Measurements from ENCODE around the gene ABHD2. TPM values are rescaled to one million over a fixed set of nuclear protein-coding genes. Genes with fewer than 3 reads are reported as not detected.

The ABHD2 gene
- total RNA-seq, 1 donor from 2014 or later = 202 TPM

GRCh38 chr15:89058876-89059405, 29.3 kb upstream of the ABHD2 start:
- no peak for TF ChIP-seq CTCF (IDR thresholded peaks at IDR 0.05)
- Histone ChIP-seq H3K27ac (no peak overlapping the region), H3K4me3 (no peak overlapping the region), H3K36me3 (no peaks in the 10 kb centered on the region), H3K9me3 (no peaks in the 10 kb centered on the region), H3K27me3 (ENCODE audit: low read depth) (no peaks in the 10 kb centered on the region), H3K4me1 (peaks cover 6% of the 10 kb centered on the region)
- intact Hi-C loops (cut with DNase I) = loop anchor here (10.0 kb wide), 1 partner anchor 116 kb away; no protein-coding TSS in a partner anchor
- ATAC-seq = no peak
- DNase-seq = no peak

- no peak for TF ChIP-seq CTCF (IDR thresholded peaks at IDR 0.05)
- H3K27ac ChIP-seq = no peak overlapping the region
- no peak for ATAC-seq
- no peak overlapping the region for H3K4me3 ChIP-seq
- H3K9me3 ChIP-seq = peaks cover 17% of the 10 kb centered on the region
- H3K36me3 ChIP-seq = no peaks in the 10 kb centered on the region
- DNase-seq = no peak
- intact Hi-C loops (cut with DNase I) = no loop called here
- H3K27me3 ChIP-seq (ENCODE audit: low read depth) = no peaks in the 10 kb centered on the region
- peaks cover 7% of the 10 kb centered on the region for H3K4me1 ChIP-seq
Observed at GRCh38 chr15:89066280-89066679, 22.0 kb upstream of the ABHD2 start.

- intact Hi-C loops (cut with DNase I) = no loop called here
- Histone ChIP-seq H3K4me3 (no peak overlapping the region), H3K27ac (no peak overlapping the region), H3K27me3 (ENCODE audit: low read depth) (no peaks in the 10 kb centered on the region), H3K4me1 (peaks cover 12% of the 10 kb centered on the region), H3K9me3 (peaks cover 17% of the 10 kb centered on the region), H3K36me3 (no peaks in the 10 kb centered on the region)
- ATAC-seq = no peak
- no peak for TF ChIP-seq CTCF (IDR thresholded peaks at IDR 0.05)
- DNase-seq = no peak
Observed at GRCh38 chr15:89067751-89068150, 20.5 kb upstream of the ABHD2 start.

GRCh38 chr15:89068325-89068784, 19.9 kb upstream of the ABHD2 start:
- intact Hi-C loops (cut with DNase I) = no loop called here
- Histone ChIP-seq H3K36me3 (no peaks in the 10 kb centered on the region), H3K27ac (no peak overlapping the region), H3K4me1 (peaks cover 12% of the 10 kb centered on the region), H3K4me3 (no peak overlapping the region), H3K9me3 (peaks cover 17% of the 10 kb centered on the region), H3K27me3 (ENCODE audit: low read depth) (no peaks in the 10 kb centered on the region)
- no peak for TF ChIP-seq CTCF (IDR thresholded peaks at IDR 0.05)
- DNase-seq (no peak), ATAC-seq (peak; percentile 57 to 69)

GRCh38 chr15:89070197-89071124, 17.8 kb upstream of the ABHD2 start:
- no peaks in the 10 kb centered on the region for H3K36me3 ChIP-seq
- H3K4me1 ChIP-seq = peaks cover 12% of the 10 kb centered on the region
- intact Hi-C loops (cut with DNase I) = no loop called here
- H3K9me3 ChIP-seq = peaks cover 17% of the 10 kb centered on the region
- no peak overlapping the region for H3K27ac ChIP-seq
- peak; percentile 81 to 88 for ATAC-seq
- TF ChIP-seq CTCF (IDR thresholded peaks at IDR 0.05) = no peak
- DNase-seq = no peak
- no peak overlapping the region for H3K4me3 ChIP-seq
- H3K27me3 ChIP-seq (ENCODE audit: low read depth) = no peaks in the 10 kb centered on the region
